Mesothelial cell of epicardium (in vitro differentiated cells): ENCODE data around the gene SEC61A2. TPM values are rescaled to one million over a fixed set of nuclear protein-coding genes. Genes with fewer than 3 reads are reported as not detected.
"Not testable (repeated sequence)": the region's sequence is repeated elsewhere in the genome, so short reads cannot be mapped to it uniquely, and the experiment has no call there.

Experiments
- DNase-seq, 2 experiments: peaks; one replicate each; pipeline ENCODE4 v3.0.0; 2021; ENCODE audit warnings: low spot score in 2 of 2; ENCODE audit not compliant: unreplicated experiment in 2 of 2
- H3K27ac Mint-ChIP-seq: 2 replicates; pipeline ENCODE4 v1.8.0; 2021; ENCODE audit warnings: mixed read lengths
- H3K27me3 Mint-ChIP-seq: 2 replicates; pipeline ENCODE4 v1.8.0; 2021; ENCODE audit warnings: low read depth, mixed read lengths
- H3K36me3 Mint-ChIP-seq: 2 replicates; pipeline ENCODE4 v1.8.0; 2021; ENCODE audit warnings: mixed read lengths
- H3K4me1 Mint-ChIP-seq: 2 replicates; pipeline ENCODE4 v1.8.0; 2021; ENCODE audit warnings: mixed read lengths
- H3K4me3 Mint-ChIP-seq: 2 replicates; pipeline ENCODE4 v1.8.0; 2021; ENCODE audit warnings: mild to moderate bottlenecking, moderate library complexity, mixed read lengths
- H3K9me3 Mint-ChIP-seq: 2 replicates; pipeline ENCODE4 v1.8.0; 2021; ENCODE audit warnings: mixed read lengths
- total RNA-seq: library from RNA; stranded (reverse); gene quantifications from 3 replicates; pipeline ENCODE4 v1.2.1, GENCODE V29; 2021
- TF ChIP-seq, protein P1 (sequence below): fragments of 200-600 bp; sonication (generic); IDR thresholded peaks from one replicate; pipeline ENCODE4 v1.5.0; 2021; ENCODE audit warnings: antibody characterized with exemption; ENCODE audit not compliant: unreplicated experiment

Gene SEC61A2
- 23.9 to 27.7 TPM (median 24.5 TPM) in 3 replicates for total RNA-seq

DNA sequence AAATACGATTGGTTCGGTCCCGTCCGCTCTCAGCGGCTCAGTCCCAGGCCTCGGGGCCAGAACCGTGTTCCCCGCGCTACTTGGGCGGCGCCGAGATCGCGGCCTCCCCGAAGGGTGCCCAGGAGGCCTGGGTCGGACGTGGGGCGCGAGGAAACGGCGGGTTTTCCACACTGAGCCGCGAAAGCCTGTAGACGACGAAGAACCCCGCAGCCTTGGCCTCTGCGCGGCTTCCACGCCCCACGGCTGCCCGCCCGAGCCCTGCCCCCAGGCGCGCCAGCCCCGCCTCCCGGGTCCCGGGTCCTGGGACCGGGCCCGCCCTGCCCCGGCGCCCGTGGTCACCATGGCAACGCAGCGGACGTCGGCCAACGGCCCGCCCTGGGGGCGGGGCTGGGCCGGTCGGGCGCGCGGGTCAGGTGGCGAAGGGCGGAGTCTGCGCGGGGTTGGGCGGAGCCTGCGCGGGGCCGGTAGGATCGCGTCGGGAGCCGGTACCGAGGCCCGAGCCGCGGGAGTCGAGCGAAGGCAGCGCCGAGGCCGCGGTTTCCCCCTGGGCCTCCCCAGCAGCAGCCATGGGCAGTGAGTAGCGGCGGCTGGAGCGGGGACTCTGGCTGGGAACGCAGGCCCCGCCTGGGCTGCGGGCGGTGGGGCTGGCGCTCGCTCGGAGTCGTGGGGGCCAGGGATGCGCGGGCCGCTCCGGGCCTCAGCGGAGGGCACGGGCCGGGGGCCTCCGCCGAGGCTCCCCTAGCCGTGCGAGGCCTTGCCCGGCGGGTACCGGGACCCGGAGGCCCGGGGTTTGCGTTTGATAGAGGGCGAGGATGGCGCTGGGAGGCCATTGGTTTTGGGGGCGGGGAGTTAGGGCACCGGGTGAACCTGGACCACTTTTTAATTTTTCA lies at the start of gene SEC61A2:
TSS of gene SEC61A2 (plus strand) at position 456 of the 890 bp plus-strand sequence. CDS start at position 567, 111 bp downstream.
- no peaks in the 10 kb centered on the region for H3K27me3 Mint-ChIP-seq
- peak within 1 kb of the TSS; percentile 86 for H3K4me3 Mint-ChIP-seq
- TF ChIP-seq, protein P1, sequence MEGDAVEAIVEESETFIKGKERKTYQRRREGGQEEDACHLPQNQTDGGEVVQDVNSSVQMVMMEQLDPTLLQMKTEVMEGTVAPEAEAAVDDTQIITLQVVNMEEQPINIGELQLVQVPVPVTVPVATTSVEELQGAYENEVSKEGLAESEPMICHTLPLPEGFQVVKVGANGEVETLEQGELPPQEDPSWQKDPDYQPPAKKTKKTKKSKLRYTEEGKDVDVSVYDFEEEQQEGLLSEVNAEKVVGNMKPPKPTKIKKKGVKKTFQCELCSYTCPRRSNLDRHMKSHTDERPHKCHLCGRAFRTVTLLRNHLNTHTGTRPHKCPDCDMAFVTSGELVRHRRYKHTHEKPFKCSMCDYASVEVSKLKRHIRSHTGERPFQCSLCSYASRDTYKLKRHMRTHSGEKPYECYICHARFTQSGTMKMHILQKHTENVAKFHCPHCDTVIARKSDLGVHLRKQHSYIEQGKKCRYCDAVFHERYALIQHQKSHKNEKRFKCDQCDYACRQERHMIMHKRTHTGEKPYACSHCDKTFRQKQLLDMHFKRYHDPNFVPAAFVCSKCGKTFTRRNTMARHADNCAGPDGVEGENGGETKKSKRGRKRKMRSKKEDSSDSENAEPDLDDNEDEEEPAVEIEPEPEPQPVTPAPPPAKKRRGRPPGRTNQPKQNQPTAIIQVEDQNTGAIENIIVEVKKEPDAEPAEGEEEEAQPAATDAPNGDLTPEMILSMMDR = no peak
- peaks cover 5% of the 10 kb centered on the region for H3K36me3 Mint-ChIP-seq
- H3K27ac Mint-ChIP-seq = peak within 1 kb of the TSS; percentile 82
- peak; percentile 95 to 98 for DNase-seq
- peaks cover 4% of the 10 kb centered on the region for H3K9me3 Mint-ChIP-seq
- peaks cover 4% of the 10 kb centered on the region for H3K4me1 Mint-ChIP-seq

DNA sequence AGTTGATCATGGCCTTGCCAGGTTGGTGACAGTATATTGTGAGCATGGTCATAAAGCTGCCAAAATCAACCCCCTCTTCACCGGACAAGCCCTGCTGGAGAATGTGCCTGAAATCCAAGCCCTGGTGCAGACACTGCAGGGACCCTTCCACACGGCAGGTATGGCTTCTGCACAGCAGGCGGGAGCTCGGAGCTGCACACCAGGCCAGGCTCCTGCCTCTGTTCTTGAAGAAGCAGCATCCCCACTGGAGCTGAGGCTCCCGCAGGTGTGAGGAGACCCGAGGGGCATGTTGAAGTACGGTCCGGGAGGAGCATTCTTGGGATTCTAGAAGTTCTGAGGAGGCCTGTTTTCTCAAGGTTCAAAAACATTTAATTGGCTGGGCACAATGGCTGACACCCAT lies 48.0 kb upstream of the SEC61A2 start:
- TF ChIP-seq, protein P1 = no peak
- no peaks in the 10 kb centered on the region for H3K9me3 Mint-ChIP-seq
- H3K36me3 Mint-ChIP-seq = peaks cover 15% of the 10 kb centered on the region
- no peak overlapping the region for H3K4me3 Mint-ChIP-seq
- no peak for DNase-seq
- H3K27ac Mint-ChIP-seq = no peak overlapping the region
- no peaks in the 10 kb centered on the region for H3K27me3 Mint-ChIP-seq
- H3K4me1 Mint-ChIP-seq = no peaks in the 10 kb centered on the region

DNA sequence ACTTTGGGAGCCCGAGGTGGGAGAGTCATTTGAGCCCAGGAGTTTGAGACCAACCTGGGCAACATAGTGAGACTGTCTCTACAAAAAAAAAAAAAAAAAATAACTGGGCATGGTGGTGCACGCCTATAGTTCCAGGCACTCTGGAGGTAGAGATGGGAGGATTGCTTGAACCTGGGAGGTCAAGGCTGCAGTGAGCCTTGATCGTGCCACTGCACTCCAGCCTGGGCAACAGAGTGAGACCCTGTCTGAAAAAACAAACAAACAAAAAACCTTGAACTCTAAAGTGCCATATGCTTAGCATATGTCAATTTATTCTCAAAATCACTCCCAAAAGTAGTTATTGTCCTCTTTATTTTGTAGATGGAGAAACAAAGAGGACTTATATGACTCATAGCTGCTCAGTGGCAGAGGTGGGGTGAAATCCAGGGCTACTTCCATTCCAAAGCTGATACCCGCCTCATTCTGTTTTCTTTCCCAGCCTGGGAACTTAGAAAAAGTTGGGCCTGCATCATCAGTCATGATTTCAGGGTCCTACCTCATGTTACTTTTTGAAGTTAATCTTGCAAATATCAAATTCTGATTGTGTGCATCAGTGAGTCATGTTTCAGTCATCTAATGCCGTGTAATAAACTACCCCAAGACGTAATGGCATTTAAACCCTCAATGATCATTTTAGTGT lies 47.5 kb upstream of the SEC61A2 start:
- TF ChIP-seq, protein P1 = no peak
- Mint-ChIP-seq H3K27me3 (no peaks in the 10 kb centered on the region), H3K27ac (no peak overlapping the region), H3K9me3 (no peaks in the 10 kb centered on the region), H3K4me1 (no peaks in the 10 kb centered on the region), H3K36me3 (peaks cover 17% of the 10 kb centered on the region), H3K4me3 (no peak overlapping the region)
- DNase-seq = no peak

DNA sequence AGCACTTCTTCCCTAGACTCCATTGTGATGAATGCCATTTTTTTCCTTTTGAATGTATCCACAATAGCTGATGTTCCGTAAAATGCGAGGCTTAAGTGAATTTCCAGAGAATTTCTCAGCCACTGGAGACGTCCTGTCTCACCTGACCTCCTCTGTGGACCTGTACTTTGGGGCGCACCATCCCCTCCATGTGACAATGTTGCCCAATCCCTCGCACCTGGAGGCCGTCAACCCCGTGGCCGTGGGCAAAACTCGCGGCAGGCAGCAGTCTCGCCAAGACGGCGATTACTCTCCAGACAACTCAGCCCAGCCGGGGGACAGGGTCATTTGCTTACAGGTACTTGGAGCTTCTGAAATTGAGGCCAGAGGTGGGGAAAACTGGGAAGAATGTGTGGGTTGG lies 40.6 kb upstream of the SEC61A2 start:
- Mint-ChIP-seq H3K9me3 (no peaks in the 10 kb centered on the region), H3K36me3 (peaks cover 42% of the 10 kb centered on the region), H3K27me3 (no peaks in the 10 kb centered on the region), H3K4me1 (no peaks in the 10 kb centered on the region), H3K27ac (no peak overlapping the region), H3K4me3 (no peak overlapping the region)
- no peak for DNase-seq
- TF ChIP-seq, protein P1 = no peak

DNA sequence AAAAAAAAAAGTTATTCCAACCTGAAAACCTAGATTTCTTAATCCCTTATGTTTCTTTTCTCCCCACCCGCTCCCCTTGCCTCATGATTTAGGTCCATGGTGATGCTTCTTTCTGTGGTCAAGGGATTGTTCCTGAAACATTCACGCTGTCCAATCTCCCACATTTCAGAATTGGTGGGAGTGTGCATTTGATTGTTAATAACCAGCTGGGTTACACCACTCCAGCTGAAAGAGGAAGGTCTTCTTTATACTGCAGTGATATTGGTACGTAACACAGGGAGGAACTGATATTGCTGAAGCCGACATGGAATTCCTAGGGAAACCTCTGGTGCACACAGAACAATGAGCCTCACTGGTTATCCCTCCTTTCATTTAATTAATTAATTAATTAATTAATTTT lies 38.1 kb upstream of the SEC61A2 start:
- Mint-ChIP-seq H3K27ac (no peak overlapping the region), H3K27me3 (no peaks in the 10 kb centered on the region), H3K9me3 (no peaks in the 10 kb centered on the region), H3K4me3 (no peak overlapping the region), H3K36me3 (peaks cover 42% of the 10 kb centered on the region), H3K4me1 (no peaks in the 10 kb centered on the region)
- TF ChIP-seq, protein P1 = no peak
- DNase-seq = no peak

DNA sequence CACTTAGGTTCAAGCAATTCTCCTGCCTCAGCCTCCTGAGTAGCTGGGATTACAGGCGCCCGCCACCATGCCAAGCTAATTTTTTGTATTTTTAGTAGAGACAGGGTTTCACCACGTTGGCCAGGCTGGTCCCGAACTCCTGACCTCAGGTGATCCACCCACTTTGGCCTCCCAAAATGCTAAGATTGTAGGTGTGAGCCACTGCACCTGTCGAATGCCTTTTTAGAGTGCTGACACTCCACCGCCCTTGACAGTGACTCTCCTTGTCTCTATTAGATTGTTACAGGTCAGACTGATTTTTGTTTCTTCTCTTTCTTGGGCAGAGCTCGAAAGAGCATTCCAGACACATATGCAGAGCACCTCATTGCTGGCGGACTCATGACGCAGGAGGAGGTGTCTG lies 32.1 kb upstream of the SEC61A2 start:
- H3K27me3 Mint-ChIP-seq, H3K27ac Mint-ChIP-seq, H3K4me3 Mint-ChIP-seq, H3K4me1 Mint-ChIP-seq, DNase-seq, H3K9me3 Mint-ChIP-seq: not testable (repeated sequence)
- peaks cover 36% of the 10 kb centered on the region for H3K36me3 Mint-ChIP-seq
